HepG2 (cell line): ENCODE results near the gene SEPTIN11. TPM values are rescaled to one million over a fixed set of nuclear protein-coding genes. Genes with fewer than 3 reads are reported as not detected.
A peak's percentile ranks its signal among the peaks of the same experiment; 100 is the strongest.

Experiments
- ATAC-seq: fragments of 200-7000 bp; cut with Tn5 transposase; 3 replicates; pipeline ENCODE4 v1.9.1; 2020; ENCODE audit warnings: mild to moderate bottlenecking, moderate library complexity
- BruUV-seq: library from RNA; stranded (reverse); fragments of 400-500 nt; replicated peaks from 2 replicates; lab custom pipeline; 2021; lab: Mats Ljungman, UMichigan
- CTCF ChIA-PET: fragments of 300-600 bp; formaldehyde crosslinking; extraction: SDS; loops from one replicate; lab custom pipeline; 2021; ENCODE audit warnings: low total read pairs, inconsistent platforms, low intra/inter-chr PET ratio; lab: Yijun Ruan, JAX
- POLR2A ChIA-PET: fragments of 350-600 bp; sonication (Branson Sonifier 250); formaldehyde crosslinking; loops from one replicate; lab custom pipeline; 2020; ENCODE audit warnings: antibody characterized with exemption, inconsistent platforms; lab: Yijun Ruan, JAX
- DNase-seq: peaks from one replicate; pipeline ENCODE4 v3.0.0-alpha.2; 2015; ENCODE audit warnings: low spot score
- FAIRE-seq: peaks from 3 replicates; lab custom pipeline; 2011; peaks lifted over from hg19 to GRCh38; lab: Jason Lieb, UNC
- H2AFZ ChIP-seq: one replicate; pipeline ENCODE4 v1.6.1; 2011; ENCODE audit warnings: low read length, inconsistent platforms
- H3K27ac ChIP-seq: fragments of 300-600 bp; 3 replicates; pipeline ENCODE4 v1.8.0; 2011; ENCODE audit warnings: mixed run types, mild to moderate bottlenecking, mixed read lengths, low read length, inconsistent platforms; ENCODE audit not compliant: insufficient read depth; ENCODE audit errors: extremely low read length
- H3K27me3 ChIP-seq, 2 experiments: fragments of 200-600 bp in 1 of 2; 2 replicates in 1 of 2; 3 replicates in 1 of 2; pipeline versions ENCODE4 v1.6.0 to v1.8.0; 2011; ENCODE audit warnings: low read length in 2 of 2, mild to moderate bottlenecking in 2 of 2, moderate library complexity in 2 of 2, inconsistent platforms in 1 of 2; ENCODE audit not compliant: insufficient read depth in 2 of 2, control insufficient read depth in 1 of 2
- H3K36me3 ChIP-seq, 2 experiments: fragments of 200-600 bp in 1 of 2; replicated peaks in 1 of 2; 2 replicates in 1 of 2; 3 replicates in 1 of 2; pipeline versions ENCODE4 v1.5.1 to v1.8.0; 2011; ENCODE audit warnings: low read length in 2 of 2, inconsistent platforms in 1 of 2; ENCODE audit not compliant: insufficient read depth in 2 of 2, control insufficient read depth in 1 of 2
- H3K4me1 ChIP-seq: 2 replicates; pipeline ENCODE4 v1.5.1; 2012; ENCODE audit warnings: low read length, inconsistent platforms; ENCODE audit not compliant: insufficient read depth
- H3K4me2 ChIP-seq: 2 replicates; pipeline ENCODE4 v1.6.0; 2011; ENCODE audit warnings: low read depth, low read length, inconsistent platforms
- H3K4me3 ChIP-seq, 3 experiments: fragments of 200-600 bp in 1 of 3; sonication (generic), shearing (Covaris generic) in 1 of 3; replicated peaks in 1 of 3; 2 replicates each; pipeline ENCODE4 v1.5.1; 2011 to 2016; ENCODE audit warnings: low read length in 3 of 3, inconsistent platforms in 2 of 3, low read depth in 2 of 3, mild to moderate bottlenecking in 2 of 3, control low read depth in 1 of 3, mixed read lengths in 1 of 3; ENCODE audit not compliant: insufficient read depth in 1 of 3
- H3K79me2 ChIP-seq: one replicate; pipeline ENCODE4 v1.6.1; 2011; ENCODE audit warnings: low read length, inconsistent platforms; ENCODE audit not compliant: insufficient read depth
- H3K9ac ChIP-seq: 2 replicates; pipeline ENCODE4 v1.6.0; 2011; ENCODE audit warnings: mild to moderate bottlenecking, low read depth, low read length, inconsistent platforms; ENCODE audit not compliant: insufficient read depth
- H3K9me3 ChIP-seq: 2 replicates; pipeline ENCODE4 v1.5.1; 2012; ENCODE audit warnings: mild to moderate bottlenecking, low read length
- H4K20me1 ChIP-seq: 2 replicates; pipeline ENCODE4 v1.6.0; 2011; ENCODE audit warnings: inconsistent platforms, mild to moderate bottlenecking, low read length, moderate library complexity; ENCODE audit not compliant: insufficient read depth
- AGO2 ChIP-seq: fragments of 200-400 bp; formaldehyde crosslinking; optimal IDR thresholded peaks from 2 replicates; pipeline ENCODE3; 2017; ENCODE audit warnings: mild to moderate bottlenecking, low read depth, low read length, moderate library complexity
- BORCS8-MEF2B ChIP-seq: sonication (generic); formaldehyde crosslinking; IDR thresholded peaks from 2 replicates; pipeline ENCODE4 v1.8.0; 2022; ENCODE audit warnings: mild to moderate bottlenecking, missing genetic modification reagents
- CC2D1A ChIP-seq: sonication (generic); formaldehyde crosslinking; IDR thresholded peaks from 2 replicates; pipeline ENCODE4 v1.8.1; 2023; ENCODE audit warnings: mild to moderate bottlenecking, missing genetic modification reagents
- CREB1 ChIP-seq, 2 experiments: fragments of 450-650 bp in 1 of 2; IDR thresholded peaks; 2 replicates each; pipeline ENCODE4 v1.6.1; 2016 to 2017; ENCODE audit warnings: control low read depth in 1 of 2, mild to moderate bottlenecking in 1 of 2, missing compliant biosample characterization in 1 of 2, missing genetic modification characterization in 1 of 2
- CSRNP2 ChIP-seq: sonication (generic); formaldehyde crosslinking; conservative IDR thresholded peaks from 2 replicates; pipeline ENCODE4 v1.8.0; 2022; ENCODE audit warnings: low read depth, missing genetic modification reagents
- HOXA7 ChIP-seq: sonication (generic); formaldehyde crosslinking; IDR thresholded peaks from 2 replicates; pipeline ENCODE4 v1.8.1; 2022; ENCODE audit warnings: mild to moderate bottlenecking, missing genetic modification reagents, moderate library complexity
- IRX3 ChIP-seq: sonication (generic); formaldehyde crosslinking; IDR thresholded peaks from 2 replicates; pipeline ENCODE4 v1.8.1; 2023; ENCODE audit warnings: mild to moderate bottlenecking, low read depth, missing genetic modification reagents, borderline replicate concordance
- MBNL3 ChIP-seq: fragments of 250-450 bp; sonication (Bioruptor Pico); conservative IDR thresholded peaks from 2 replicates; pipeline ENCODE4 v1.8.0; 2022; ENCODE audit warnings: mild to moderate bottlenecking, inconsistent platforms
- MLXIP ChIP-seq: sonication (generic); formaldehyde crosslinking; IDR thresholded peaks from 2 replicates; pipeline ENCODE4 v1.9.0; 2021; ENCODE audit warnings: missing genetic modification reagents, borderline replicate concordance
- POLR2AphosphoS2 ChIP-seq: IDR thresholded peaks from 2 replicates; pipeline ENCODE4 v1.6.1; 2011; ENCODE audit warnings: low read depth, low read length, improper control_type of control experiment
- SSRP1 ChIP-seq: IDR thresholded peaks from 2 replicates; pipeline ENCODE4 v1.6.1; 2016; ENCODE audit warnings: control low read depth
- STAG1 ChIP-seq: sonication (generic); formaldehyde crosslinking; IDR thresholded peaks from 2 replicates; pipeline ENCODE4 v1.4.0; 2020; ENCODE audit warnings: missing genetic modification reagents
- ZC3H13 ChIP-seq: sonication (generic); formaldehyde crosslinking; IDR thresholded peaks from 2 replicates; pipeline ENCODE4 v1.8.1; 2023; ENCODE audit warnings: mild to moderate bottlenecking, missing genetic modification reagents, moderate library complexity
- ZFAT ChIP-seq: sonication (generic); formaldehyde crosslinking; conservative IDR thresholded peaks from 2 replicates; pipeline ENCODE4 v1.8.1; 2023; ENCODE audit warnings: missing genetic modification reagents, inconsistent platforms
- ZNF367 ChIP-seq: sonication (generic); formaldehyde crosslinking; IDR thresholded peaks from 2 replicates; pipeline ENCODE4 v1.4.0; 2020; ENCODE audit warnings: missing genetic modification reagents, borderline replicate concordance
- ZNF562 ChIP-seq: sonication (generic); formaldehyde crosslinking; IDR thresholded peaks from 2 replicates; pipeline ENCODE4 v1.8.0; 2022; ENCODE audit warnings: missing genetic modification reagents, borderline replicate concordance
- WGBS: methylation state at CpG from one replicate; pipeline ENCODE4 v1.1.6; 2017; ENCODE audit warnings: low lambda C conversion rate; 5-methylcytosine and 5-hydroxymethylcytosine counted together
- in situ Hi-C: cut with HindIII; loops from 2 replicates; pipeline ENCODE4 v1.10.0; 2017; ENCODE audit warnings: low pct_unique_long_range_greater_than_20kb; ENCODE audit not compliant: extremely low pct_ligation_motif_present
- intact Hi-C: fragments of 100-400 bp; cut with micrococcal nuclease; formaldehyde crosslinking; loops from one replicate; pipeline ENCODE4 v1.10.0; 2022; ENCODE audit not compliant: unreplicated experiment
- polyA plus RNA-seq, 8 experiments: library from polyadenylated mRNA; depleted of rRNA in 3 of 8; stranded (reverse) in 7 of 8; unstranded in 1 of 8; fragments of >200 nt; fragmentation: Illumina TruSeq in 4 of 8; extraction: Trizol in 4 of 8; gene quantifications; 2 replicates each; pipeline versions ENCODE4 v1.2.1 to v1.2.3, GENCODE V29; 2011 to 2016; ENCODE audit warnings: low read depth in 4 of 8, missing spikeins in 1 of 8, mixed read lengths in 1 of 8; ENCODE audit not compliant: insufficient read depth in 1 of 8
- total RNA-seq, 5 experiments: library from RNA; depleted of rRNA; stranded (reverse); fragments of >200 nt; fragmentation: Illumina TruSeq; extraction: Trizol; gene quantifications; 2 replicates each; pipeline ENCODE4 v1.2.3, GENCODE V29; 2016; ENCODE audit warnings: low read depth in 1 of 5

The SEPTIN11 gene
- total and polyA plus RNA-seq, 2 of the 13 experiments (the other 11 are each of a cell fraction or from before 2014, with no cell fraction given), result 28.9 to 47.3 TPM

- ChIA-PET CTCF (no interaction called here), POLR2A (no interaction called here)
- DNase-seq (no peak), FAIRE-seq (no peak), ATAC-seq (no peak)
- WGBS, result 96% methylated on average over 3 of the region's 3 CpGs
- no peaks in the 10 kb centered on the region for H4K20me1 ChIP-seq
- H3K27ac ChIP-seq, result no peak overlapping the region
- H3K9me3 ChIP-seq, result no peaks in the 10 kb centered on the region
- H3K27me3 ChIP-seq, result no peaks in the 10 kb centered on the region
- no TSS peak for BruUV-seq
- no peak overlapping the region for H2AFZ ChIP-seq
- no peak overlapping the region for H3K4me2 ChIP-seq
- in situ Hi-C loops (no loop called here), intact Hi-C loops (no loop called here)
- no peak overlapping the region for H3K4me3 ChIP-seq
- no peaks in the 10 kb centered on the region for H3K36me3 ChIP-seq
- no peak overlapping the region for H3K9ac ChIP-seq
- H3K4me1 ChIP-seq, result peaks cover 40% of the 10 kb centered on the region
- H3K79me2 ChIP-seq, result peaks cover 52% of the 10 kb centered on the region
- TF ChIP-seq CREB1 (IDR thresholded peaks at IDR 0.05), result 0 out of 2 replicates have a peak, but pooled peaks have one; percentile 26
- no peak for TF ChIP-seq CREB1 (CRISPR knock-in tag; IDR thresholded peaks at IDR 0.05)
- TF ChIP-seq HOXA7 (CRISPR knock-in tag), result no peak
- no peak for TF ChIP-seq ZC3H13 (CRISPR knock-in tag)
- TF ChIP-seq, all 625 proteins: peak for 1
Observed at GRCh38 chr4:76953956-76954355, 4.4 kb downstream of the SEPTIN11 start.

- no TSS peak for BruUV-seq
- peaks cover 52% of the 10 kb centered on the region for H3K79me2 ChIP-seq
- DNase-seq (no peak), FAIRE-seq (no peak), ATAC-seq (no peak)
- no peak overlapping the region for H3K27ac ChIP-seq
- POLR2A ChIA-PET, result no interaction called here
- TF ChIP-seq STAG1 (CRISPR knock-in tag) (no peak), CSRNP2 (CRISPR knock-in tag) (no peak), BORCS8-MEF2B (no peak), CC2D1A (CRISPR knock-in tag) (no peak), ZNF562 (CRISPR knock-in tag) (no peak), MBNL3 (CRISPR knock-in tag) (no peak), POLR2AphosphoS2 (no peak), IRX3 (no peak), MLXIP (CRISPR knock-in tag) (no peak), SSRP1 (CRISPR knock-in tag) (no peak), ZFAT (no peak), ZNF367 (CRISPR knock-in tag) (no peak), AGO2 (no peak)
- CTCF ChIA-PET, result no interaction called here
- no peaks in the 10 kb centered on the region for H3K36me3 ChIP-seq
- H3K4me1 ChIP-seq, result peaks cover 40% of the 10 kb centered on the region
- intact Hi-C loops, result no loop called here
- H3K9ac ChIP-seq, result no peak overlapping the region
- no peak overlapping the region for H3K4me2 ChIP-seq
- H3K4me3 ChIP-seq, result no peak overlapping the region
- no peaks in the 10 kb centered on the region for H3K27me3 ChIP-seq
- in situ Hi-C loops, result no loop called here
- H2AFZ ChIP-seq, result no peak overlapping the region
- H4K20me1 ChIP-seq, result no peaks in the 10 kb centered on the region
- no peaks in the 10 kb centered on the region for H3K9me3 ChIP-seq
- whole genome bisulfite sequencing, result 100% methylated on average over 4 of the region's 4 CpGs
Observed at GRCh38 chr4:76954489-76954888, 4.9 kb downstream of the SEPTIN11 start.
